ENCODE measurements around the gene BRINP3. TPM values are rescaled to one million over a fixed set of nuclear protein-coding genes. Genes with fewer than 3 reads are reported as not detected.

BRINP3 gene
- total RNA-seq, 1 experiment from 2014 or later = not detected

DNA sequence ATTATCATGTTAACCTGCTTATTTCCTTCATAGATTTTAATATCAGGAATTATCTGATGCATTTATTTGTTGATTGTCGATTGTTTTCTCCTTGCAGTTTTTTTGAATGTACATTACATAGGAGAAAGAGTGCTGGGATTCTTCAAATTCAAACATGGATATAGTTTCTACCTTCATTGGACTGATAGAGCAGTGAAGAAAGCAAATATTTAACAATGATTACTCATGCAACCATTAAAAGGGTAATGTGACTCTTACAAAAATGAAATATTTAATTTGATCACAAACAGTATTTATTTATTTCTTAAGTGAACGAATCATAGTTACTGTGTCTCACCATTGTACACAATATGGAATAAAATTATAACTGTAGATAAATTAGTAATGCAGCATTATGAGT, 350.9 kb downstream of the BRINP3 start:
- H3K9me3 Mint-ChIP-seq = no peaks in the 10 kb centered on the region
- no peaks in the 10 kb centered on the region for H3K9me3 ChIP-seq (ENCODE audit: control insufficient read depth, low read depth, low read length)
- no peak overlapping the region for H4K8ac ChIP-seq (replicated peaks; ENCODE audit: insufficient read length, low read depth, low read length)
- no peak overlapping the region for H2BK20ac ChIP-seq (ENCODE audit: low read depth, low read length, poor library complexity, severe bottlenecking)
- no peaks in the 10 kb centered on the region; the same call in 1 of the 2 replicates for H3K27me3 Mint-ChIP-seq (ENCODE audit: low read depth)
- H3K27ac ChIP-seq (ENCODE audit: insufficient read length, low read depth, low read length) = no peak overlapping the region
- no peak overlapping the region for H3T11ph ChIP-seq (ENCODE audit: low read length)
- H3K79me2 ChIP-seq (ENCODE audit: insufficient read depth, low read length) = no peaks in the 10 kb centered on the region
- H2BK120ac ChIP-seq (ENCODE audit: low read depth, low read length, poor library complexity, severe bottlenecking) = no peak overlapping the region
- TF ChIP-seq, protein P1, sequence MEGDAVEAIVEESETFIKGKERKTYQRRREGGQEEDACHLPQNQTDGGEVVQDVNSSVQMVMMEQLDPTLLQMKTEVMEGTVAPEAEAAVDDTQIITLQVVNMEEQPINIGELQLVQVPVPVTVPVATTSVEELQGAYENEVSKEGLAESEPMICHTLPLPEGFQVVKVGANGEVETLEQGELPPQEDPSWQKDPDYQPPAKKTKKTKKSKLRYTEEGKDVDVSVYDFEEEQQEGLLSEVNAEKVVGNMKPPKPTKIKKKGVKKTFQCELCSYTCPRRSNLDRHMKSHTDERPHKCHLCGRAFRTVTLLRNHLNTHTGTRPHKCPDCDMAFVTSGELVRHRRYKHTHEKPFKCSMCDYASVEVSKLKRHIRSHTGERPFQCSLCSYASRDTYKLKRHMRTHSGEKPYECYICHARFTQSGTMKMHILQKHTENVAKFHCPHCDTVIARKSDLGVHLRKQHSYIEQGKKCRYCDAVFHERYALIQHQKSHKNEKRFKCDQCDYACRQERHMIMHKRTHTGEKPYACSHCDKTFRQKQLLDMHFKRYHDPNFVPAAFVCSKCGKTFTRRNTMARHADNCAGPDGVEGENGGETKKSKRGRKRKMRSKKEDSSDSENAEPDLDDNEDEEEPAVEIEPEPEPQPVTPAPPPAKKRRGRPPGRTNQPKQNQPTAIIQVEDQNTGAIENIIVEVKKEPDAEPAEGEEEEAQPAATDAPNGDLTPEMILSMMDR (conservative IDR thresholded peaks at IDR 0.05) = no peak
- H3K23ac ChIP-seq (ENCODE audit: insufficient read length, low read depth, low read length) = no peak overlapping the region
- H2AFZ ChIP-seq (ENCODE audit: low read length) = no peak overlapping the region
- no peak overlapping the region for H2BK12ac ChIP-seq (ENCODE audit: insufficient read length, low read depth, low read length)
- DNase-seq = no peak
- H3K9ac ChIP-seq (ENCODE audit: extremely low read depth, insufficient read length, low read length) = no peak overlapping the region
- no peak overlapping the region for H3K4me2 ChIP-seq (ENCODE audit: insufficient read depth, insufficient read length, low read length)
- no peaks in the 10 kb centered on the region; a peak in 1 of 4 replicates for H3K4me1 Mint-ChIP-seq
- no peak overlapping the region for H3K4me3 Mint-ChIP-seq
- no peaks in the 10 kb centered on the region for H3K27me3 ChIP-seq (ENCODE audit: insufficient read depth, low read length)
- no peaks in the 10 kb centered on the region for H3K79me1 ChIP-seq (ENCODE audit: insufficient read depth, low read depth, low read length, poor library complexity, severe bottlenecking)
- no peaks in the 10 kb centered on the region for H4K20me1 ChIP-seq (ENCODE audit: control insufficient read depth, insufficient read depth, insufficient read length)
- no peaks in the 10 kb centered on the region for H3K4me1 ChIP-seq (ENCODE audit: insufficient read depth, low read length)
- no peaks in the 10 kb centered on the region for H3K23me2 ChIP-seq (ENCODE audit: insufficient read length, low read depth, low read length, poor library complexity, severe bottlenecking)
- H3K4ac ChIP-seq (ENCODE audit: low read depth, low read length) = no peak overlapping the region
- H3K36me3 Mint-ChIP-seq (ENCODE audit: insufficient read depth in 1 of 3, low read depth in 3 of 3) = no peaks in the 10 kb centered on the region
- no peak overlapping the region for H4K5ac ChIP-seq (ENCODE audit: insufficient read length, low read depth, low read length)
- H4K91ac ChIP-seq (ENCODE audit: insufficient read length, low read depth, low read length) = no peak overlapping the region
- no CpG with 5 or more reads among the region's 2 CpGs for WGBS (ENCODE audit: extremely low coverage, insufficient read length, low lambda C conversion rate)
- no peak overlapping the region for H3K27ac Mint-ChIP-seq
- H3K18ac ChIP-seq (ENCODE audit: insufficient read length, low read depth, low read length) = no peak overlapping the region
- H2BK5ac ChIP-seq (ENCODE audit: insufficient read length, low read length) = no peak overlapping the region
- no peak overlapping the region for H2BK15ac ChIP-seq (ENCODE audit: low read depth, low read length)
- no peak overlapping the region for H3K14ac ChIP-seq (ENCODE audit: insufficient read depth, low read length)
- H3K56ac ChIP-seq (ENCODE audit: insufficient read length, low read depth, low read length) = no peak overlapping the region
- H2AK5ac ChIP-seq (ENCODE audit: insufficient read length, low read length) = no peak overlapping the region
